Measurements from ENCODE around the gene PTPRN2.

PTPRN2 gene

DNA sequence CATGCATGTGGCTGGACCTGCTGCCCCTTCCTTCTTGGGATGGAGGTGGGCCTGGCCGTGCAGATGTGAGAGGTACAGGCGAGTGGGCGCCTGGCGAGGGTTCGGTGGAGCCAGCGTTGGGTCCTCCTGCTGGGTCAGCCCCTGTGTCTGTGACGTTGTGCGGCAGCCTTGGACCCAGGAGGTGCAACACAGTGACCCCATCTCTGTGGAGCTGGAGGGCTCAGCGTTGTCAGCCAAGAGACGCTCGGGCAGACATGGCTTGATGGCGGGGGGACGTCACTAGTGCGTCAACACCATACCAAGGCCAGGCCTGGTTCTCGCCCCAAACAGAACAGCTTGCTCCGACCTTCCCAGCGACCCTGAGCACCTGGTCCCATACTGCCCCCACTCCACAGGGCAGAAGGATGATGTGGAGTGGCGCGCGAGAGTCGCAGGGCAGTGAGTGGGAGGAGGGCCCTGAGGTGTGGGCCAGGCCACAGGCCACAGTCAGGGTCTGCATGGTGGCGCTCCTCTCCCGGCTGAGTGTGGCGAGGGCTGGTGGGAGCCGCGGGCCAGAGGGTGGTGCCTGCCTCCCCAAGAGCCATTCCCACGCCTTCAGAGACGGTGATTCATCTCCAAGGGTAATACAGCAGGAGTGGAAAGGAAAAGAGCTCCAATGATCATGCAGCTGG, 1066.4 kb downstream of the PTPRN2 start:
- no peak overlapping the region for H2AFZ ChIP-seq
- no peaks in the 10 kb centered on the region for H3K79me2 ChIP-seq
- H3K27me3 ChIP-seq (ENCODE audit: control insufficient read depth, insufficient read depth, low read length), result no peaks in the 10 kb centered on the region
- TF ChIP-seq, protein P1, sequence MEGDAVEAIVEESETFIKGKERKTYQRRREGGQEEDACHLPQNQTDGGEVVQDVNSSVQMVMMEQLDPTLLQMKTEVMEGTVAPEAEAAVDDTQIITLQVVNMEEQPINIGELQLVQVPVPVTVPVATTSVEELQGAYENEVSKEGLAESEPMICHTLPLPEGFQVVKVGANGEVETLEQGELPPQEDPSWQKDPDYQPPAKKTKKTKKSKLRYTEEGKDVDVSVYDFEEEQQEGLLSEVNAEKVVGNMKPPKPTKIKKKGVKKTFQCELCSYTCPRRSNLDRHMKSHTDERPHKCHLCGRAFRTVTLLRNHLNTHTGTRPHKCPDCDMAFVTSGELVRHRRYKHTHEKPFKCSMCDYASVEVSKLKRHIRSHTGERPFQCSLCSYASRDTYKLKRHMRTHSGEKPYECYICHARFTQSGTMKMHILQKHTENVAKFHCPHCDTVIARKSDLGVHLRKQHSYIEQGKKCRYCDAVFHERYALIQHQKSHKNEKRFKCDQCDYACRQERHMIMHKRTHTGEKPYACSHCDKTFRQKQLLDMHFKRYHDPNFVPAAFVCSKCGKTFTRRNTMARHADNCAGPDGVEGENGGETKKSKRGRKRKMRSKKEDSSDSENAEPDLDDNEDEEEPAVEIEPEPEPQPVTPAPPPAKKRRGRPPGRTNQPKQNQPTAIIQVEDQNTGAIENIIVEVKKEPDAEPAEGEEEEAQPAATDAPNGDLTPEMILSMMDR (IDR thresholded peaks at IDR 0.05), result no peak
- H3K4me2 ChIP-seq (ENCODE audit: low read length), result no peak overlapping the region
- H3K4me1 ChIP-seq, result no peaks in the 10 kb centered on the region
- H3K9me3 ChIP-seq (ENCODE audit: control insufficient read depth, low read length), result no peaks in the 10 kb centered on the region
- no peaks in the 10 kb centered on the region for H3K36me3 ChIP-seq (ENCODE audit: control insufficient read depth, insufficient read depth, low read length)
- no peak overlapping the region for H3K9ac ChIP-seq
- H3K4me3 ChIP-seq (ENCODE audit: low read depth, low read length), result no peak overlapping the region
- H3K27ac ChIP-seq, result no peak overlapping the region

GRCh38 chr7:157520249-157520648, 1067.4 kb downstream of the PTPRN2 start:
- no peaks in the 10 kb centered on the region for H3K4me1 ChIP-seq
- H3K4me2 ChIP-seq (ENCODE audit: low read length), result no peak overlapping the region
- H3K27ac ChIP-seq, result no peak overlapping the region
- no peaks in the 10 kb centered on the region for H3K9me3 ChIP-seq (ENCODE audit: control insufficient read depth, low read length)
- no peak overlapping the region for H3K4me3 ChIP-seq (ENCODE audit: low read depth, low read length)
- no peak overlapping the region for H2AFZ ChIP-seq
- no peak overlapping the region for H3K9ac ChIP-seq
- no peaks in the 10 kb centered on the region for H3K79me2 ChIP-seq
- no peaks in the 10 kb centered on the region for H3K36me3 ChIP-seq (ENCODE audit: control insufficient read depth, insufficient read depth, low read length)
- TF ChIP-seq, protein P1 (IDR thresholded peaks at IDR 0.05), result no peak
- H3K27me3 ChIP-seq (ENCODE audit: control insufficient read depth, insufficient read depth, low read length), result no peaks in the 10 kb centered on the region

- Histone ChIP-seq H2AFZ (no peak overlapping the region), H3K9ac (no peak overlapping the region), H3K27me3 (ENCODE audit: control insufficient read depth, insufficient read depth, low read length) (no peaks in the 10 kb centered on the region), H3K36me3 (ENCODE audit: control insufficient read depth, insufficient read depth, low read length) (no peaks in the 10 kb centered on the region), H3K4me1 (no peaks in the 10 kb centered on the region), H3K27ac (no peak overlapping the region), H3K79me2 (no peaks in the 10 kb centered on the region), H3K4me2 (ENCODE audit: low read length) (no peak overlapping the region), H3K9me3 (ENCODE audit: control insufficient read depth, low read length) (no peaks in the 10 kb centered on the region), H3K4me3 (ENCODE audit: low read depth, low read length) (no peak overlapping the region)
- TF ChIP-seq, protein P1 (IDR thresholded peaks at IDR 0.05), result no peak
These were observed 1067.8 kb downstream of the PTPRN2 start for GRCh38 chr7:157519798-157520244.

DNA sequence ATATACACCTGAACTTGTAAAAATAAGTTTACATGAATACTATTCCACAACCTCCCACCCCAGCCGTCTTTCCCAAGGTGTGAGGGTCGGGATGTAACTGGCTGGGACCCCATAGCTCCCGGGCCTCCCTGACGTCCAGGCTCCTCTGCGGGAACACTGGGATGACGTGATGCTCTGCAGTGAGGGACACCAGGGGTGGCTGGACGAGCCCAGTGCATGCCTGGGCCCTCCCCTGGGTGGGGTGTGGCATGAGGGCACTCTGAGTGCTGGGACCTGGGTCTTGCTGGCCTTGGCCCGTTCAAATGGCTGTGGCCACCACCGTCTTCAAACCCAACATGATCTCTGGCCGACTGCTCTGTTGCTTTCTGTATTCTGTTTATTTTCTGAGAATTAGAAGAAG, 1068.4 kb downstream of the PTPRN2 start:
- no peak overlapping the region for H3K9ac ChIP-seq
- no peak overlapping the region for H2AFZ ChIP-seq
- H3K36me3 ChIP-seq (ENCODE audit: control insufficient read depth, insufficient read depth, low read length), result no peaks in the 10 kb centered on the region
- H3K27ac ChIP-seq, result no peak overlapping the region
- H3K27me3 ChIP-seq (ENCODE audit: control insufficient read depth, insufficient read depth, low read length), result no peaks in the 10 kb centered on the region
- no peaks in the 10 kb centered on the region for H3K79me2 ChIP-seq
- TF ChIP-seq, protein P1 (IDR thresholded peaks at IDR 0.05), result no peak
- H3K9me3 ChIP-seq (ENCODE audit: control insufficient read depth, low read length), result no peaks in the 10 kb centered on the region
- no peaks in the 10 kb centered on the region for H3K4me1 ChIP-seq
- H3K4me3 ChIP-seq (ENCODE audit: low read depth, low read length), result no peak overlapping the region
- H3K4me2 ChIP-seq (ENCODE audit: low read length), result no peak overlapping the region

Data from parathyroid adenoma (tissue), 2 donors.